CD4-positive, alpha-beta T cell treated with Interleukin-17A for 1 hour (primary cell): ENCODE results near the gene SEMA4A.
"Not testable (repeated sequence)": the region's sequence is repeated elsewhere in the genome, so short reads cannot be mapped to it uniquely, and the experiment has no call there.

Experiments
- DNase-seq: peaks from one replicate; pipeline ENCODE4 v3.0.0-alpha.2; 2020

The SEMA4A gene

GRCh38 chr1:156162430-156163037 is 9.1 kb downstream of the SEMA4A start:
- no peak for DNase-seq

- no peak for DNase-seq
Measured at GRCh38 chr1:156163712-156164111, 10.3 kb downstream of the SEMA4A start.

- DNase-seq: no peak
Measured at GRCh38 chr1:156164125-156164831, 10.9 kb downstream of the SEMA4A start.

DNA sequence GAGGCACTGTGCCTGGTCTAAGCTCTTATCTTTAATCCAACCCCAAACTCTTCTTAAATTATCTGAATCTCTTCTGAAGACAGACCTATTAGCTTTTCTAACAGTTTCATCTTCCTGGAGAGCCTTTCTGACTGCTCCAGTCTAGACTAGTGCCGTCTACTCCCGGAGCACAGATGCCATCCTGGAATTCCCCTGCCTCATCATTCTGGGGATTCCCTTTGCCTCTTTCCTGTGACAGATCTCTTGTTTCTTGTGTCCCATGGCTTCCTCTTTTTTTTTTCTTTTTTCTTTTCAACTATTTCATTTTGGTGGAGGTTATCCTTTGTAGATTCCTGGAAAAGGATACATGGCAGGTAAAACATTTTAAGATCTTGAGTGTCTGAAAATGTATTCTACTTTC is 11.7 kb downstream of the SEMA4A start:
- DNase-seq: no peak

- DNase-seq: no peak
Measured at GRCh38 chr1:156167536-156167935, 14.2 kb downstream of the SEMA4A start.

- no peak for DNase-seq
Measured at GRCh38 chr1:156172696-156173470, 19.5 kb downstream of the SEMA4A start.

DNA sequence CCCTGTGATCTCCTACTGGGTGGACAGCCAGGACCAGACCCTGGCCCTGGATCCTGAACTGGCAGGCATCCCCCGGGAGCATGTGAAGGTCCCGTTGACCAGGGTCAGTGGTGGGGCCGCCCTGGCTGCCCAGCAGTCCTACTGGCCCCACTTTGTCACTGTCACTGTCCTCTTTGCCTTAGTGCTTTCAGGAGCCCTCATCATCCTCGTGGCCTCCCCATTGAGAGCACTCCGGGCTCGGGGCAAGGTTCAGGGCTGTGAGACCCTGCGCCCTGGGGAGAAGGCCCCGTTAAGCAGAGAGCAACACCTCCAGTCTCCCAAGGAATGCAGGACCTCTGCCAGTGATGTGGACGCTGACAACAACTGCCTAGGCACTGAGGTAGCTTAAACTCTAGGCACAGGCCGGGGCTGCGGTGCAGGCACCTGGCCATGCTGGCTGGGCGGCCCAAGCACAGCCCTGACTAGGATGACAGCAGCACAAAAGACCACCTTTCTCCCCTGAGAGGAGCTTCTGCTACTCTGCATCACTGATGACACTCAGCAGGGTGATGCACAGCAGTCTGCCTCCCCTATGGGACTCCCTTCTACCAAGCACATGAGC is 23.3 kb downstream of the SEMA4A start:
- no peak for DNase-seq

GRCh38 chr1:156177919-156178654 is 24.7 kb downstream of the SEMA4A start:
- peak; percentile 18 for DNase-seq

DNA sequence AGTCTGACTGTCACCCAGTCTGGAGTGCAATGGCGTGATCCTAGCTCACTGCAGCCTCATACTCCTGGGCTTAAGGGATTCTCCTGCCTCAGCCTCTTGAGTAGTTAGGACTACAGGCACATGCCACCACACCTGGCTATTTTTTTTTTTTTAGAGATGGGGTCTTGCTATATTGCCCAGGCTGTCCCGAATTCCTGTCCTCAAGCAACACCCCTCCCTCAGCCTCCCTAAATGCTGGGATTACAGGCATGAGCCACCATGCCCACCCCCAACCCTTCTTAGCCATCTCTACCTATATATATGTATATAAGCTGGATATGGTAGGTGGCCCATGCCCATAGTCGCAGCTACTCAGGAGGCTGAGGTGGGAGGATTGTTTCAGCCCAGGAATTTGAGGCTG is 27.1 kb downstream of the SEMA4A start:
- no peak for DNase-seq

DNA sequence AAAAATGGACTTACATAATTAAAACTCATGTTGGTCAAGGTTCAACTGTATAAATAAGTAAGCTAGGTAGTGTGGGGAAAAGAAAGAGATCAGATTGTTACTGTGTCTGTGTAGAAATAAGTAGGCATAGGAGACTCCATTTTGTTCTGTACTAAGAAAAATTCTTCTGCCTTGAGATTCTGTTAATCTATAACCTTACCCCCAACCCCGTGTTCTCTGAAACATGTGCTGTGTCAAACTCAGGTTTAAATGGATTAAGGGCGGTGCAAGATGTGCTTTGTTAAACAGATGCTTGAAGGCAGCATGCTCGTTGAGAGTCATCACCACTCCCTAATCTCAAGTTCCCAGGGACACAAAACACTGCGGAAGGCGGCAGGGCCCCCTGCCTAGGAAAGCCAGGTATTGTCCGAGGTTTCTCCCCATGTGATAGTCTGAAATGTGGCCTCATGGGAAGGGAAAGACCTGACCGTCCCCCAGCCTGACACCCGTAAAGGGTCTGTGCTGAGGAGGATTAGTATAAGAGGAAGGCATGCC is 28.1 kb downstream of the SEMA4A start:
- DNase-seq: not testable (repeated sequence)

DNA sequence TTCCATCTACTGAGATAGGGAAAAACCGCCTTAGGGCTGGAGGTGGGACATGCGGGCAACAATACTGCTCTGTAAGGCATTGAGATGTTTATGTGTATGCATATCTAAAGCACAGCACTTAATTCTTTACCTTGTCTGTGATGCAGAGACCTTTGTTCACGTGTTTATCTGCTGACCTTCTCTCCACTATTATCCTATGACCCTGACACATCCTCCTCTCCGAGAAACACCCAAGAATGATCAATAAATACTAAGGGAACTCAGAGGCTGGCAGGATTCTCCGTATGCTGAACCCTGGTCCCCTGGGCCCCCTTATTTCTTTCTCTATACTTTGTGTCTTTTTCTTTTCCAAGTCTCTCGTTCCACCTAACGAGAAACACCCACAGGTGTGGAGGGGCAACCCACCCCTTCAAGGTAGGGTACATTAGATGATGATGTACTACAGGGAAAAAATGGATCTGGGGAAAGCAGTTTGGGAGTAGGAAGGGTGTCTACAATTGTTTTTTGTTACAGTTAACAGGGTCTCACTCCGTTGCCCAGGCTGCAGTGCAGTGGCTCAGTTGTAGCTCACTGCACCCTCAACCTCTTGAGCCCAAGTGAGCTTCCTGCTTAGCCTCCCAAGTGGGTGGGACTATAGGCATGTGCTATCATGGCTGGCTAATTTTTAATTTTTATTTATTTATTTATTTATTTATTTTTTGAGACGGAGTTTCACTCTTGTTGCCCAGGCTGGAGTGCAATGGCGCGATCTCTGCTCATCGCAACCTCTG is 28.8 kb downstream of the SEMA4A start:
- DNase-seq: not testable (repeated sequence)

- not testable (repeated sequence) for DNase-seq
Measured at GRCh38 chr1:156186347-156187177, 33.2 kb downstream of the SEMA4A start.

DNA sequence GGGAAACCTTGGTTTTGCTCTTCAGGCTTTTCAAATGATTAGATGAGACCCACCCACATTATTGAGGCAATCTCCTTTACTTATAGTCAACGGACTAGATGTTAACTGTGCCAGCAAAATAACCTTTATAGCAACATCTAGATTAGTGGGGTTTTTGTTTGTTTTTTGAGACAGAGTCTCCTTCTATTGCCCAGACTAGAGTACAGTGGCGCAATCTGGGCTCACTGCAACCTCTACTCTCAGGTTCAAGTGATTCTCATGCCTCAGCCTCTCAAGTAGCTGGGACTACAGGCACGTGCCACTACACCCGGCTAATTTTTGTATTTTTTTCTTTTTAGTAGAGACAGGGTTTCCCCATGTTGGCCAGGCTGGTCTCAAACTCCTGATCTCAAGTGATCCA is 36.9 kb downstream of the SEMA4A start:
- DNase-seq: not testable (repeated sequence)

DNA sequence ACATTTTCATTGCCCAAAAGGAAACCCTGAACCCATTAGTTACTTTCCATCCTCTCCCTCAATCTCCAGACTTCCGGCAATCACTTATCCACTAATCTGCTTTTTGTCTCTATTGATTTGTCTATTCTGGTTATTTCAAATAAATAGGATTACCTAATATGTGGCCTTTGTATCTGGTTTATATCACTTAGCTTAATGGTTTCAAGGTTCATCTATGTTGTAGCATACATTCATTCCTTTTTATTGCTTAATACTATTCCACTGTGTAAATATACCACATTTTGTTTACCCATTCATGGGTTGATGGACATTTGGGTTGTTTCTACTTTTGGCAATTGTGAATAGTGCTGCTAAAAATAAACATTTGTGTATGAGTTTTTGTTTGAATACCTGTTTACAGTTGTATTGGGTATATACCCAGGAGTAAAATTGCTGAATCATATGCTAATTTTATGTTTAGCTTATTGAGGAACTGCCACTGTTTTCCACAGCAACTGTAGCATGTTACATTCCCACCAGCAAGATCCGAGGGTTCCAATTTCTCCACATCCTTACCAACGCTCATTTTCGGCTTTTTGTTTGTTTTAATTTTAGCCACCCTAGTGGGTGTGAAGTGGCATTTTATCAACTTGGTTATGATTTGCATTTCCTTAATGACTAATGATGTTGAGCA is 38.0 kb downstream of the SEMA4A start:
- DNase-seq: no peak

DNA sequence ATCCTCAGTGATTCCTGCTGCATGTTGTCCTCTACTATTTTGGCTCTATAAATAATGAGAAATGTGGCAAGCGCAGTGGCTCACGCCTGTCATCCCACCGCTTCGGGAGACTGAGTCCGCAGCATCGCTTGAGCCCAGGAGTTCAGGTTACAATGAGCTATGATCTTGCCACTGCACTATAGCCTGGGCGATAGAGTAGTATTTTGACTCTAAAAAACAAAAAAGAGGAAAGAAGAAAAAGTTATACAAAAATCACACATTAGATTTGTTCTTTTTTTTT is 39.8 kb downstream of the SEMA4A start:
- no peak for DNase-seq

DNA sequence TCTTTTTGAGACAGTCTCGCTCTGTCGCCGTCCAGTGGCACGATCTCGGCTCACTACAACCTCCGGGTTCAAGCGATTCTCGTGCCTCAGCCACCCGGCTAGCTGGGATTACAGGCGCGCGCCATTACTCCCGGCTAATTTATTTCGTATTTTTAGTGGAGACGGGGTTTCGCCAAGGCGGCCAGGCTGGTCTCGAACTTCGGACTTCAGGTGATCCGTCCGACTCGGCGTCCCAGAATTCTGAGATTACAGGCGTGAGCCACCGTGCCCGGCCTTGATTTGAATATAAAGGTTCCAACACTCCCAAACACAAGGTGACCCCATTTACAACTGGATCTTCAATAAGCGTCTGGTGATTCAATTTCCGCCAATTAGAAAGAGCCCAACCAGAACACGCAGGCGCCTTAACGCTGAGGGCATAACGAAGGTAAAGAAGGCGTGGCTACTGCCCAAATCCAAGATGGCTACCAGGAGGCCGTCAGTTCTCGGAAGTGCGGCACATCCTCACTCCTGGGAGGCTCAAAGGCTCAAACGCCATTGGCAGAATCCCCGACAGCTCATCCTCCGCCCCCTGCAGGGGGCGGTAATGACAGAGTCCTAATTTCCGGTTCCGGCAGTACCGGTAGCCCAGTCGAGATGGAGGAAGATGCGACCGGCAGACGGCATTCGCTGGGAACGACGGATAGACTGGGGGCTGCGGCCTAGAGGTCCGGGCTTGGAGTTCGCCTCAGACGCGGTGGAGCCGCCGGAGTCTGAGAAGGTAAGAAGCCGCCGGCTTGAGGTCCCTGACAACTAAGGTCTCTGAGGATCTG is 40.3 kb downstream of the SEMA4A start, which contains the start of gene SLC25A44:
Gene SLC25A44 (plus strand): TSS at position 617 of the 812 bp plus-strand sequence. CDS start 5,744 bp downstream, outside the sequence.
- DNase-seq: peak; percentile 99

GRCh38 chr1:156194300-156194652 is 40.9 kb downstream of the SEMA4A start:
- DNase-seq: no peak

DNA sequence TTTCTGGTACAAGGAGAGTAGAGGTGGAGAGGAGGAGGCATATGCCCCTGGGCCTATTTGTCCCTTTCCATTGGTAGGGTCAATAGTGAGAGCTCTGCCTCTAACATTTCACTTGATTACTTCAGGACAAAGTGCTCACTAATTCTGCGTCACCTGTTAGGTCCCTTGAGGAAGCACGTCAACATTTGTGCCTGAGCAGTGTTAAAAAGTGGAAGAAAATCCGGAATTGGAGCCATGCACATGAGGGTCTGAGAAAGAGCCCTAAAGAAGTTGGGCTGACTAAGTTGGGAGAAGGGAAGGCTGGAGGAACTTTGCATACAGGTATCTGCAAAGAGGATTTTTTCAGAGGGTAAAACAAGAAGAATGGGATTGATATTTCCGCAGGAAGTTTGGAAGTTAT is 42.5 kb downstream of the SEMA4A start:
- no peak for DNase-seq

DNA sequence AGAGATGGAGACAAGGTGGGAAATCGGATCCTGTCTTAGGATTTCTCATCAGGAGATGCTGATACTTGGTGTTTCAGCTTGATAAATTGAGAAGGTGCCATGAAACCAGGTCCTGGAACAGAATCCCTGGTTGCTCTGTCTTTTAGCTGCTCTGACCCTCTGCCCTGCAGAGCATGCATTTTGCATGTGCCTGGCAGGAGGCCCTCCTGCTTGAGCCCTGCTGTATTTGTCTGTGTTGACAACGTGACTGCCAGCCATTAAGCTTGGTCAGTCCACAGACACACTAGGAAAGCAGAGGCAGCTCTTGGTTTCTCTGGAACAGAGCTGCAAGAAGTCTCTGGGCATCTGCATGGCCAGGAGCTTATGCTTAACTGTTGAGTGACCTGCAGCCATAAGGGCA is 43.1 kb downstream of the SEMA4A start:
- no peak for DNase-seq
